Activated naive CD4-positive, alpha-beta T cell treated with anti-CD3 and anti-CD28 coated beads, Interleukin-2, amount 10 ng/mL, durations not matched to agents 7 days and 5 days (primary cell): ENCODE measurements around the gene RPTOR.

Source experiments
- CTCF ChIA-PET: fragments of 350-600 bp; sonication (Branson Sonifier 250); formaldehyde crosslinking; loops from one replicate; lab custom pipeline; 2021; ENCODE audit warnings: antibody characterized with exemption; lab: Charles Lee
- DNase-seq: peaks from one replicate; pipeline ENCODE4 v3.0.0-alpha.2; 2020
- H3K27ac Mint-ChIP-seq: one replicate; pipeline ENCODE4 v1.8.0; 2021; ENCODE audit warnings: mild to moderate bottlenecking, moderate library complexity, mixed read lengths
- H3K27me3 Mint-ChIP-seq: one replicate; pipeline ENCODE4 v1.8.0; 2021; ENCODE audit warnings: mild to moderate bottlenecking, mixed read lengths
- H3K36me3 Mint-ChIP-seq: one replicate; pipeline ENCODE4 v1.8.0; 2021; ENCODE audit warnings: mixed read lengths
- H3K4me1 Mint-ChIP-seq: one replicate; pipeline ENCODE4 v1.8.0; 2021; ENCODE audit warnings: mixed read lengths
- H3K4me3 Mint-ChIP-seq: one replicate; pipeline ENCODE4 v1.8.0; 2021; ENCODE audit warnings: mild to moderate bottlenecking, moderate library complexity, mixed read lengths
- H3K9me3 Mint-ChIP-seq: one replicate; pipeline ENCODE4 v1.8.0; 2021; ENCODE audit warnings: mixed read lengths

RPTOR gene, protein sequence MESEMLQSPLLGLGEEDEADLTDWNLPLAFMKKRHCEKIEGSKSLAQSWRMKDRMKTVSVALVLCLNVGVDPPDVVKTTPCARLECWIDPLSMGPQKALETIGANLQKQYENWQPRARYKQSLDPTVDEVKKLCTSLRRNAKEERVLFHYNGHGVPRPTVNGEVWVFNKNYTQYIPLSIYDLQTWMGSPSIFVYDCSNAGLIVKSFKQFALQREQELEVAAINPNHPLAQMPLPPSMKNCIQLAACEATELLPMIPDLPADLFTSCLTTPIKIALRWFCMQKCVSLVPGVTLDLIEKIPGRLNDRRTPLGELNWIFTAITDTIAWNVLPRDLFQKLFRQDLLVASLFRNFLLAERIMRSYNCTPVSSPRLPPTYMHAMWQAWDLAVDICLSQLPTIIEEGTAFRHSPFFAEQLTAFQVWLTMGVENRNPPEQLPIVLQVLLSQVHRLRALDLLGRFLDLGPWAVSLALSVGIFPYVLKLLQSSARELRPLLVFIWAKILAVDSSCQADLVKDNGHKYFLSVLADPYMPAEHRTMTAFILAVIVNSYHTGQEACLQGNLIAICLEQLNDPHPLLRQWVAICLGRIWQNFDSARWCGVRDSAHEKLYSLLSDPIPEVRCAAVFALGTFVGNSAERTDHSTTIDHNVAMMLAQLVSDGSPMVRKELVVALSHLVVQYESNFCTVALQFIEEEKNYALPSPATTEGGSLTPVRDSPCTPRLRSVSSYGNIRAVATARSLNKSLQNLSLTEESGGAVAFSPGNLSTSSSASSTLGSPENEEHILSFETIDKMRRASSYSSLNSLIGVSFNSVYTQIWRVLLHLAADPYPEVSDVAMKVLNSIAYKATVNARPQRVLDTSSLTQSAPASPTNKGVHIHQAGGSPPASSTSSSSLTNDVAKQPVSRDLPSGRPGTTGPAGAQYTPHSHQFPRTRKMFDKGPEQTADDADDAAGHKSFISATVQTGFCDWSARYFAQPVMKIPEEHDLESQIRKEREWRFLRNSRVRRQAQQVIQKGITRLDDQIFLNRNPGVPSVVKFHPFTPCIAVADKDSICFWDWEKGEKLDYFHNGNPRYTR (N-terminal part only)

DNA sequence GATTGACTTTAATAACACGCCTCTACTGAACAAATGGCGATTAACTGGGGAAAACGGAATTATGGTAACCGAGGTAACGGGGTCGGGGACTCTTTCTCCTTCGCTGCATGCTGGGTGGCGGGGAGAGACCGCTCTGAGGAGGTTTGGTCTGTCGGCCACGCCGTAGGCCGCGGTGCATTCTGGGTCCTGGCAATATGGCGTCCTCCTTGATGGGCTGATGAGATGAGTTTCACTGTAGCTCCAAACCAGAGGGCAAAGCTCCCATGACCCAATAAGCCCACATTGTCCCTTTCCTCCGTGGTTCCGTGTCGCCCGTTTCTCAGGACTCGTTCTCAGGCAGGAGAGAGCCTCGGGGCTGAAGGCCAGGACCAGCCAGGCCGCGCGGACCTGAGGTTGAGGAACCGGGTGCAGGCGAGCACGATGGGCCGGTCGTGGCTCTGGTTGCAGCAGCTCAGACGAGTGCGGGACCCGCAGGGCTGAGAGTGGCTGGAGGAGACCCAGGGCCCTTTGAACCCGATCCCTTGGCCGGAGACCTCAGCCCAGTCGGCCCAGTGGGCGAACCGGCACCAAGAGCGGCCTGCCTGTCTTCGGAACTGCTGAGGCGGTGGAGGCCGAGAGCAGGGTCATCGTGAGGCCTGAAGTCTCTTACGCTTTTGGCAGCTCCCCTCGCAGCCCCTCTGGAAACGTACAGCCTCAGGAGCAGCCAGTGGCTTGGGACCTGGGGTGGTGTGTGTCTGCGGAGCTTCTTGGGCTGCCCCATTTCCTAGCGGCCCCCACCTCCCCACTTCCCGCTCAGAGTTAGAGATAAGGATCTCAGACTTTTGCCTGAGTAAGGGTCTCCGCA lies at the start of gene RPTOR:
RPTOR (plus strand) TSS at position 184 of the 844 bp plus-strand sequence. CDS start 792 bp downstream, outside the sequence.
- peaks cover 24% of the 10 kb centered on the region for H3K27me3 Mint-ChIP-seq
- CTCF ChIA-PET, result no interaction called here
- H3K9me3 Mint-ChIP-seq, result no peaks in the 10 kb centered on the region
- H3K4me1 Mint-ChIP-seq, result peaks cover 34% of the 10 kb centered on the region
- DNase-seq, result peak; percentile 94
- H3K27ac Mint-ChIP-seq, result peak within 1 kb of the TSS; percentile 94
- H3K4me3 Mint-ChIP-seq, result peak within 1 kb of the TSS; percentile 96
- peaks cover 7% of the 10 kb centered on the region for H3K36me3 Mint-ChIP-seq

DNA sequence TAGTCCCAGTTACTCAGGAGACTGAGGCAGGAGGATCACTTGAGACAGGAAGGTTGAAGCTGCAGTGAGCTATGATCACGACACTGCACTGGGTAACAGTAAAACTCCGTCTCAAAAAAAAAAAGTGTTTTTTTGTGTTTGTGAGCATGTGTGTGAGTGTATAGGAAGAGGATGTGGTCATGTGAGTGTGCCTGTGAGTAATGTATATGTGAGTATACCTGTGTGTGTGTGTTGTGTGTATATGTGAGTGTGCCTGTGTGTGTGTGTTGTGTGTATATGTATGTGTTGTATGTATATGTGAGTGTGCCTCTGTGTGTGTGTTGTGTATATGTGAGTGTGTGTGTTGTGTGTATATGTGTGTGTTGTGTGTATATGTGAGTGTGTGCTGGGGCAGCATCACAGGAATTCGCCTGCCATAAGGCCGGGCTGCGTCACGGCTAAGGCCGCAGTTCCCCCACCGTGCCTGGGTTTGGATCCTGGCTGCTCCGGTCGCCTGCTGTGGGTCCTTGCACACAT lies 46.9 kb upstream of the RPTOR start:
- Mint-ChIP-seq H3K27me3 (peaks cover 91% of the 10 kb centered on the region), H3K27ac (peak overlapping the region; percentile 6), H3K36me3 (no peaks in the 10 kb centered on the region), H3K4me3 (no peak overlapping the region), H3K9me3 (no peaks in the 10 kb centered on the region), H3K4me1 (peaks cover 12% of the 10 kb centered on the region)
- DNase-seq, result no peak
- CTCF ChIA-PET, result interaction anchor here (1.2 kb wide), 1 partner anchor 78 kb away, joined by 3 read pairs; no protein-coding TSS in a partner anchor

DNA sequence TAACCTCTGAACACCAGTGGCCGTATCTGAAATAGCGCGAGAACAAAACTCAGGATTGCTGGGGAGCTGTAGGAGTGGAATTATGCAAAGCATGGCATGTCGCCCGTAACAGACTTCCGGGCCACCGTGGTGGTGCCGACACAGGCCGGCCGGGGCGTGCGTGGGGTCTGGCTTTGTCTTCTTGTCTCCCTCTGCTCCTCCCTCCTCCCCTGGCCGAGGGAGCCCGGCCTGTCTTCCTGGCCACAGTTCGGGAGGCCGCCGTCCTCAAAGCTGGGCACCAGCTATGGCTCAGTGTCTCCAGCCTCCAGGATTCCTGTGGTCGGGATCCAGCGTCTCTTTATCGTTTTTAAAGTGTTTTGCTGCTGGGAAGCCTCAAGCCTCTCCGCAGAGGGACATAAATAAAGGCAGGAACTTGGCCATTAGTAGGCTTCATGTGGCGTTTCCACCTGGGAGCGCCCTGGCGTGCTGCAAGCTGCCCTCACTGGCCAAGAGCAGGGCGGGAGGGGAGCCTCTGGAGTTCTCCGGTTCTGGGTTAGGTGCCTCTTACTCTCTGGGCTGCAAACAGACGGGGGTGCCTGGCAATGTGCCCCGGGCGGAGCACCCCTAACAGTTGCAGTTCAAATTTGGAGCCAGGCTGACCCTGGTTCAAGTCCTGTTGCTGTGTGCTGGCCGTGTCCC lies 46.3 kb upstream of the RPTOR start:
- no peaks in the 10 kb centered on the region for H3K9me3 Mint-ChIP-seq
- H3K4me1 Mint-ChIP-seq, result peaks cover 12% of the 10 kb centered on the region
- CTCF ChIA-PET, result interaction anchor here (1.2 kb wide), 1 partner anchor 77 kb away, joined by 3 read pairs; no protein-coding TSS in a partner anchor
- no peaks in the 10 kb centered on the region for H3K36me3 Mint-ChIP-seq
- H3K4me3 Mint-ChIP-seq, result no peak overlapping the region
- H3K27me3 Mint-ChIP-seq, result peaks cover 85% of the 10 kb centered on the region
- no peak for DNase-seq
- H3K27ac Mint-ChIP-seq, result no peak overlapping the region

DNA sequence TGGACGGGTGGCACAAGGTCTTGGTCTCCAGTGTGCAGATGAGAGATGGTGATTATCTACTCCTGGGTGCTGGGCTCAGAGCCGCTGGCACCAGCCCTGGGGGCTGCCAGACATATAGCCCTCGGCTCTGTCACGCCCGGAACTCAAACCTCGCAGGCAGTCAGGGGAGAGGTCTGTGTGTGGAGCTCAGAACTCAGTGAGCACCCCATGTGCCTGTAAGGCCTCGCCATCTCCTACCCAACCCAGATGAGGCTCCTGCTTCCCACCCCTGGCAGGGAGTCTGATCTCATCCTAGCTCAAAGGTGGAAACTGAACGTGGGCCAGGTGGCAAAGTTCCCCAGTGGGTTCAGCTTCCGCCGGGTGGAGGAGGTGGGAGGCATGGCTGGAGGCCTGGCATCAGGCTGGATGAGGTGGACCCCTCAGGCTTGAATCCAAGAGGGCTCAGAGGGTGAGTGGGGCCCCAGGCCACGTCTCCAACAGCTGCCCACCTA lies 45.7 kb upstream of the RPTOR start:
- DNase-seq, result no peak
- Mint-ChIP-seq H3K27me3 (peaks cover 85% of the 10 kb centered on the region), H3K27ac (no peak overlapping the region), H3K36me3 (no peaks in the 10 kb centered on the region), H3K9me3 (no peaks in the 10 kb centered on the region), H3K4me3 (no peak overlapping the region), H3K4me1 (peaks cover 12% of the 10 kb centered on the region)
- CTCF ChIA-PET, result no interaction called here

DNA sequence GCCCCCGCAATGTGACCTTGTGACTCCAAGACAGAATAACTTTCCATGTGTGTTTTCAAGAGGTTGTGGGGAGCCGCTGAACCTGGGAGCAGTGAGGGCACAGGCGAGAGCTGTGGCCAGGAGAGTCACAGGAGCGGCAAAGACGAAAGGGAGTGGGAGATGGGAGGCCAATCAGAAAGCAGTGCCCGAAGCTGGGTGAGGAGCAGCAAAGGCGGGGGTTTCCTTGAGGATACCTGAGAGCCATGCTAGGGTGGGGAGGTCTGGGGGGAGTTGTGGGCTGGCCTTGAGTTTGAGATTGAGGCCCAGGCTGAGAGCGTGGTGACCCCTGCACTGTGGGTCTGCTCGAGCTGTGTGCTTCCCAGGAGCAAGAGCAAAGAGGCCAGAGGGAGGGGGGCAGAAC lies 45.1 kb upstream of the RPTOR start:
- peaks cover 85% of the 10 kb centered on the region for H3K27me3 Mint-ChIP-seq
- H3K9me3 Mint-ChIP-seq, result no peaks in the 10 kb centered on the region
- DNase-seq, result no peak
- no peak overlapping the region for H3K27ac Mint-ChIP-seq
- CTCF ChIA-PET, result no interaction called here
- H3K4me3 Mint-ChIP-seq, result no peak overlapping the region
- peaks cover 12% of the 10 kb centered on the region for H3K4me1 Mint-ChIP-seq
- H3K36me3 Mint-ChIP-seq, result no peaks in the 10 kb centered on the region

DNA sequence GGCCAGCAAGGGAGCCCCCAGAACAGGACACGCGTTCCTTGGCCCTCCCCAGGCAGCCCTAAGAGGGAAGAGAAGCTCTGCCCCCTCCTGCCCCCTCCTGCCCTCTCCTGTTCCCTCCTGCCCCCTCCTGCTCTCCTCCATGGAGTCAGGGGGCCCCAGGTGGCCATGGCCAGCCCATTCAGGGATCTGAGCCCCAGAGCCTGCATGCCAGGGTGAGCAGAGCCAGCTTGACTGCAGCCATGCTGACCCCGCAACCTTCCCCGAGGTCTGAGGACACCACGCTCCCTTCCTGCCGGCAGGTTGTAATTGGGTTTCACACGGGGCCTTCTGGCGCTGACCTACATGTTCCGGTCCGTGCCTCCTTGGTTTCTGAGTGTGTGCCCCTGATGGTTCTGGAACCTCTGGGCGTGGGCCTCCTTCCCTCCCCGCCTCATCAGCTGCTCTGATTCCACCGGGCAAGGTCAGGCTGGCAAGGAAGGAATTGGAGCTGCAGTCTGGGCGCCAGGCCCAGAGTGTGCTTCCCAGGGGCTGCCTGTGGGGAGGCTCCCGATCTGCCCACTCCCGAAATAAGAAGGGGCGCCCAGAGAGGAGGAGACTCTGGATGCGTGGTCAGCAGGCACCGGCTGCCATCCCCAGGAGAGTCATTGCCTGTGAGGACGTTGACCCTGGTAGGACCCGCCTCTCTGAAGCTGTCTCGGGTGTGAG lies 44.5 kb upstream of the RPTOR start:
- Mint-ChIP-seq H3K4me3 (no peak overlapping the region), H3K36me3 (no peaks in the 10 kb centered on the region), H3K4me1 (peaks cover 12% of the 10 kb centered on the region), H3K27ac (no peak overlapping the region), H3K9me3 (no peaks in the 10 kb centered on the region), H3K27me3 (peaks cover 83% of the 10 kb centered on the region)
- no peak for DNase-seq
- CTCF ChIA-PET, result no interaction called here

DNA sequence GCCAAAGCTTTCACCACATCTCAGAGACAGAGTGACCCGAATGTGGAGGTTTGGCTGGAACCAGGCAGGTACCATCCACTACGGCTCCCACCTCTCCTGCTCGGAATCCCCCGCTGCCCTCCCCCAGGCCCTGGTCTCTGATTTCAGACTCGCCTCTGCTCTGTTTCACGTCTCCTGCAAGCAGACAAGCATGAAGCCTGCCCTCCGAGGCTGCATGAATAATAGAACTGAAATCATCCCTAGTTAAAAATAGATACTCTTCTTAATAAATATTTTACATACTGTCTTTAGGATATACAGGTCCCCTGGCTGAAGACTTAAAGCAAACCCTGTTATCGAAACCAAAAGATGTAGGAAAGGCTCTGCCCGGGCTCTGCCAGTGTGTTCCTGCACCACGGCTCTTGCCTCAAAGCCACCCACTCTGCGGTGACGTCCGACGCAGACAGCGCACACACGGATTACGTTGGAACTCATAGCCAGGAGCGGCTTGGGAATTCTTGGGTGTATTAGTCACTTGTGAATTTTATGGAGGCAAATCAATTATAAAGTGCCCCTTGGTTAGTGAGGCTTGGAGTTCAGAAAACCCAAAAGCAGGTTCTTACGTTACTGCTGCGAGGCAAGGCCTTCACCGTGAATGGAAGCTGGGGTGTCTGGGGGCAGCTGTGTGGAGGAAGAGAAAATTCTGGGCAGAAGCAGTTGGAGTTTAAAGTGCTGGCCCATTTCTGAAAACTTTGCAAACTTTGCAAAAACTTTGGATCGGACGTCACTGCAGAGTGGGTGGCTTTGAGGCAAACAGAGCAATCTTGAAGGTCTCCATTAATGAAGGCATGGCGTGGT lies 42.7 kb upstream of the RPTOR start:
- Mint-ChIP-seq H3K9me3 (no peaks in the 10 kb centered on the region), H3K4me3 (no peak overlapping the region), H3K27me3 (peaks cover 81% of the 10 kb centered on the region), H3K27ac (no peak overlapping the region), H3K4me1 (peaks cover 10% of the 10 kb centered on the region), H3K36me3 (no peaks in the 10 kb centered on the region)
- CTCF ChIA-PET, result no interaction called here
- no peak for DNase-seq

DNA sequence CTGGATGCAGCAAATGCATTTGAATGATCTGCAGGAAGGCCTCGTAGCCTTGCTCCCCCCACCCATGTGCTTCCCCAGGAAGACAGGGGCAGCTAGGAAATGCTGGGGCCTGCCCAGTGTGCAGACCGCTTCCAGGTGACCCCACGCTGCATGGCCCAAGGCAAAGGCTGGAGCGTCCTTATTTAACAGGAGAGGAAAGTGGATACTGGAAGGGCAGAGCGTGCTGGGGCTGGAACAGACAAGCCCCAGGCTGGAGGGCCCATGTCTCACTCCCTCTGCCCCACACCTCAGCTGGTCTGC lies 42.1 kb upstream of the RPTOR start:
- Mint-ChIP-seq H3K27me3 (peaks cover 81% of the 10 kb centered on the region), H3K9me3 (no peaks in the 10 kb centered on the region), H3K36me3 (no peaks in the 10 kb centered on the region), H3K4me1 (peaks cover 4% of the 10 kb centered on the region), H3K4me3 (no peak overlapping the region), H3K27ac (no peak overlapping the region)
- DNase-seq, result no peak
- CTCF ChIA-PET, result no interaction called here

DNA sequence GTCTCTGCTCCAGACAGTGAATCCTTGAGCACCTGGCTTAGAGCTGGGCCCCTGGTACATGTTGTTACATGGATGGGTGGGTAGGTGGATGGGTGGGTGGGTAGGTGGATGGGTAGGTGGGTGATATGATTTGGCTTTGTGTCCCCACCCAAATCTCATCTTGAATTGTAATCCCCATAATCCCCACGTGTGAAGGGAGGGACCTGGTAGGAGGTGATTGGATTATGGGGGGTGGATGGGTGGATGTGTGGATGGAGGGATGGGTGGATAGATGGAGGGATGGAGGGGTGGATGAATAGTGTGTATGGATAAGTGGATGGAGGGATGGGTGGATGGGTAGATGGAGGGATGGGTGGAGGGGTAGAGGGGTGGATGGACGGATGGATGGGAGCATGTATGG lies 41.6 kb upstream of the RPTOR start:
- no peak overlapping the region for H3K27ac Mint-ChIP-seq
- H3K4me1 Mint-ChIP-seq, result no peaks in the 10 kb centered on the region
- peaks cover 79% of the 10 kb centered on the region for H3K27me3 Mint-ChIP-seq
- no peak overlapping the region for H3K4me3 Mint-ChIP-seq
- CTCF ChIA-PET, result no interaction called here
- H3K9me3 Mint-ChIP-seq, result no peaks in the 10 kb centered on the region
- no peaks in the 10 kb centered on the region for H3K36me3 Mint-ChIP-seq
- DNase-seq, result no peak

DNA sequence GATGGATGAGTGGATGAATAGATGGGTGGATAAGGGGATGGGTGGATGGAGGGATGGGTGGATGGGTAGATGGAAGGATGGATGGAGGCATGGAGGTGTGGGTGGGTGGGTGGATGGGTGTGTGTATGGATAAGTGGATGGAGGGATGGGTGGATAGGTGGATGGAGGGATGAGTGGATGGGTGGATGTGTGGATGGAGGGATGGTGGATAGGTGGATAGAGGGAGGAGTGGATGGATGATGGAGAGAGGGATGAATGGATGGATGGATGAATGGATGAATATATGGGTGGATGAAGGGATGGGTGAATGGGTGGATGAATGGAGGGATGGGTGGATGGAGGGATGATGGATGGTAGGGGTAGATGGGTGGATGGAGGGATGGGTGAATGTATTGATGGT lies 40.7 kb upstream of the RPTOR start:
- Mint-ChIP-seq H3K4me1 (no peaks in the 10 kb centered on the region), H3K27ac (no peak overlapping the region), H3K4me3 (no peak overlapping the region), H3K36me3 (no peaks in the 10 kb centered on the region), H3K9me3 (no peaks in the 10 kb centered on the region), H3K27me3 (peaks cover 70% of the 10 kb centered on the region)
- CTCF ChIA-PET, result no interaction called here
- DNase-seq, result no peak

DNA sequence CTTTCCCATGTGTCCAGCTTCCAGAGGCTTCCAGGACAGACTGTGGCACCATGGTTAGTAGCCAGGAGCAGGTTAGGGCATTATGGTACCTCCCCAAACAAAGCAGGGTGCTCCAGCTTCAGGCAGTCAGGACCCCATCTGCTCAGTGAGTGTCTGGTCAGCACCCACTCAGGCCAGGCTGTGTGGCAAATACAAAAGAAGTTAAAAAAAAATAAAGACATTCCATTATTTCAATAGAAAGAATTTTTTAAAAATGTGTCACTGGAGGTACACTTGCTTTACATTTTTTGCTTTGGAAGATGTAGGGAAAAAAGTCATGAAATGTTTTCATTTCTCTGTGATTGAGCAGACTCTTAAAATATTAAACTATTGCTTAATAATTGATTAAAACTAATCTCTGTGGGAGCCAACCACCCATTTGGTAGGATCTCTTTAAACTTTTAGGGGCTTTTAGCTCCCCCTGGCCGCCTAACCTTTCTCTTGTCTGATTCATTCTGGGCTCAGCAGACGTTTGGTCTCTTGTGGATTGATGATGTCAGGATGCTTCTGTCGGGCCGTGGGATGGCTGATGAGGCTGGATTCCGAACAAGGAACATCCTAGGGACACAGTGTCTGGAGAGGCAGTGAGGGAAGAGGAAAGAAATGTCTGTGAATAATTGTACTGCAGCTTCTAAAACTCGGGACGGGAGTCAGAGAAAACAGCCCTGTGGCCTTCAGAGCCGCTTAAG lies 39.8 kb upstream of the RPTOR start:
- CTCF ChIA-PET, result no interaction called here
- Mint-ChIP-seq H3K4me3 (no peak overlapping the region), H3K4me1 (no peaks in the 10 kb centered on the region), H3K36me3 (no peaks in the 10 kb centered on the region), H3K27ac (no peak overlapping the region), H3K27me3 (peaks cover 61% of the 10 kb centered on the region), H3K9me3 (no peaks in the 10 kb centered on the region)
- DNase-seq, result no peak
